SIG-M5 treated with dmso at 0.1 percent for 504 hours (cell line): ENCODE results near the gene SBK1.
"Not testable (repeated sequence)": the region's sequence is repeated elsewhere in the genome, so short reads cannot be mapped to it uniquely, and the experiment has no call there.

Experiments
- DNase-seq: peaks from one replicate; lab custom pipeline; 2025; ENCODE audit not compliant: unreplicated experiment; lab: John Stamatoyannopoulos, UW

The SBK1 gene

DNA sequence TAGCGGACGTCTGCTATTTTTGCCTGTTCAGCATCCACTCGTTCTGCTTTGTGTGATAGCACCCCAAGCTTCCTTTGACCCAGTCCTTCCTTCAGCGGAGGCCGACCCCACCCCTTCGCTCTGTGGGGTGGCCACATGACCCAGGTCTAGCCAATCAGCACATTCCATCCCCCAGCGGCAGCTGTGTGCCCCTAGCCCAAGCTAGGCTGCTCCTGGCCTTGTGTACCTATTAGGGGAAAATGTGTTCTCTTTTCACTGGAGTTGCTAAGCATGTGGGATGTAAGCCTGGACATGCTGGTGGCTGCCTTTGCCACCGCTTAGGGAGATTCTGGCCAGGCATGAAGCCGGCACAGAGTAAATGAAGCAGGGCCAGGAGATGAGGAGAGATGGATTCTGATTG, 37.9 kb downstream of the SBK1 start:
- DNase-seq = not testable (repeated sequence)

DNA sequence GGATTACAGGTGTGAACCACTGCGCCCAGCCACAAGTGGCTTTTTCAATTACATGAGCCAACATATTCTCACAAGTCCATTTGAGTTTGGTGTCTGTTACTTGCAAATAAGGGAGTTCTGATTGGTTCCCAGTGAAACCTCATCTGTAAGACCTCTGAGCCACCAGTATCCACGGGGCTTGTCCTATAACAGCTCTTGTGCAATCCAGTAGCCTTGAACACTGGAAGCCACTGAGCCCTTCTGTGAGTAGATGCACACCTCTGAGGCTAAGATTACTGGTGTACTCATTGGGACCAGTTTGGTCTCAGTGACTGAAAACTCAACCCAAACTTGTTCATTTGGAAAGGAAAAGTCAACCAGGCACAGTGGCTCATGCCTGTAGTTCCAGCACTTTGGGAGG, 38.7 kb downstream of the SBK1 start:
- DNase-seq = not testable (repeated sequence)

DNA sequence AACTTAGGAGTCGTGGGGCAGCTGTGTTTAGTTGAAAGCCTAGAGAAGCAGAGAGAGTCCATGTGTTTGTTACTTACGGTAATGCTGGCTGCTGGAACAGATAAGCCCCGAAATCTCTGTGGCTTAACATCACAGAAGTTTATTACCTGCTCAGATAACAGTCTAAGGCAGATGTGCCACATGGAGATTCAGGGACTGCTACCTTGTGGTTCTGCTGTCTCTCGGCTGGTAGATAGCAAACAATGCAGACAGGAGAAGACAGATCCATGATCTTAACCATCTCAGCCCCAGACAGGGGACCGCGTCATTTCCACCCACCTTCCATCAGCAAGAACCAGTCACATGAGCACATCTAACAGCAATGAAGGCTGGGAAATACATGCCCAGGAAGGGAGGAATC, 40.3 kb downstream of the SBK1 start:
- not testable (repeated sequence) for DNase-seq

DNA sequence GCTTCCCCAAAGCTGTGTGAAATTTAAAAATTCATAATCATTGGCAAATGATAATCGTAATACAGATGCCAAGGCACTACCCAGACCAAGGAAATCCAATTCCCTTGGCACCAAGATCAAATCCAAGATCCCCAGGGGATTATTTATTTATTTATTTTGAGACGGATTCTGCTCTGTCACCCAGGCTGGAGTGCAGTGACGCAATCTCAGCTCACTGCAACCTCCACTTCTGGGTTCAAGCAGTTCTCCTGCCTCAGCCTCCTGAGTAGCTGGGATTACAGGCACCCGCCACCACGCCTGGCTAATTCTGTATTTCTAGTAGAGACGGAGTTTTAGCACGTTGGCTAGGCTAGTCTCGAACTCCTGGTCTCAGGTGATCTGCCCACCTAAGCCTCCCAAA, 43.4 kb downstream of the SBK1 start:
- not testable (repeated sequence) for DNase-seq

DNA sequence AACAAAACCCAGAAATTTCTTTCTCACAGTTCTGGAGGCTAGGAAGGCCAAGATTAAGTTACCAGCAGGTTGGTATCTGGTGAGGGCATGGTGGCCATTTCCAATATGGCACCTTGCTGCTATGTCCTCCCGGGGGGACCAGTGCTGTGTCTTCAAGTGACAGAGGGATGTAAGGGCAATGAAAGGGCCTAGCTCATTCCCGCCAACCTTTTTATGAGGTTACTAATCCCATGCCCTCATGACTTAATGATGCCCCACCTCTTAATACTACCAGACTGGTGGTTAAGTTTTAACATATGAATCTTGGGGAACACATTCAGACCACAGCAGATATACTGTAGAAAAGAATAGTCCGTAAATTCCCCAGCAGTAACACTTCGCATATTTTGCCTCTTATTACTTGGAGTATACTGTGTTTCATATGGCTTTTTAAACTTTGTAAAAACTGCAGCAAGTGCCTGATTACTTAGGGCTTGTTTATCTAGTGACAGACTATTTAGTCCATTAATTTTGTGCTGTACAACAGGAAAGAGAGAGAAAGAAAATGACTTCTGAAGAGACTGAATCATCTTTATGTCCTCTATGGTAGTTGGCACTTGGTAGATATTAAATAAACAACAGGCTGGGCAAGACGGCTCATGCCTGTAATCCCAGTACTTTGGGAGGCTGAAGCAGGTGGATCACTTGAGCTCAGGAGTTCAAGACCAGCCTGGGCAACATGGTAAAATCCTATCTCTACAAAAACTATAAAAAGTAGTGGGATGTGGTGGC, 44.8 kb downstream of the SBK1 start:
- not testable (repeated sequence) for DNase-seq

DNA sequence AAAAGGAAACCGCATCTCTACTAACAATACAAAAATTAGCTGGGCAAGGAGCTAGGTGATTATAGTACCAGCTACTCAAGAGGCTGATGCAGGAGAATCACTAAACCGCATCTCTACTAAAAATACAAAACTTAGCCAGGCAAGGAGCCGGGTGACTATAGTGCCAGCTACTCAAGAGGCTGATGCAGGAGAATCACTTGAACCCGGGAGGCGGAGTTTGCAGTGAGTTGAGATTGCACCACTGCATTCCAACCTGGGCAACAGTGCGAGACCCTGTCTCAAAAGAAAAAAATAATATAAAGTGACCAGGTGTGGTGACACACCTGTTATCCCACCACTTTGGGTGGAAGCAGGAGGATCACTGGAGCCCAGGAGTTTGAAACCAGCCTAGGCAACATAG, 45.9 kb downstream of the SBK1 start:
- not testable (repeated sequence) for DNase-seq

DNA sequence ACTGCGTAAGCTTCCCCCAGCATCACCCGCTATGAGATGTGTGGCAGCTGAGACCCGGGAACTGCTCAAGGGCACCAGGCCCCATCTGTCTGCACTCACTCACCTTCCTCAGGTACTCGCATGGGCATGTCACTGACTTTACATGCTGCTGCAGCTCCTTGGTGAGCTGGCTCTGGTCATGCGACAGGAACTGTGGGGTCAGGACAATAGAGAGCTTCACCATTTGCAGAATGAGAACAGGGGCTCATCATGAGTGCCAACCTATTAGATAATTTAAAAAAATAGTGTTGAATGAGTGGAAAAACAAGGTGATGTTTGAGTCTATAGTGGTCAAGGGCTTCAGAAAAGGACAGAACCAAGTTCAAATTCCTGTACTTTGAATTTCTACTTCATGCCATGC, 70.3 kb downstream of the SBK1 start:
- DNase-seq = not testable (repeated sequence)

DNA sequence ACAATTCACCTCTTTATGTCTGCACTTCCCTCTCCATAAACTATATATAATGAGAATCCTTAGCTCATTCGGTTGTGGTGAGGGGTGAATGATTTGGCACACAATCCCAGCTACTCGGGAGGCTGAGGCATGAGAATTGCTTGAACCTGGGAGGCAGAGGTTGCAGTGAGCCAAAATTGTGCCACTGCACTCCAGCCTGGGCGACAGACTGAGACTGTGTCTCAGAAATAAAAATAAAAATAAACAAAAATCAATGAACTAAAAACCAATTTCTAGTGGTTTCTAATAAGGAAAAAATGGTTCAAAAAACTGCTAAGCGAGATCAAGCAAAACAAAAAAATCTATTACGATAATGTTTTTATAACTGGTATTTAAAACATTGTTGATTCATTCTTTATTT, 71.1 kb downstream of the SBK1 start, which contains the start of gene NPIPB6:
TSS of gene NPIPB6 (minus strand) at position 101 of the 400 bp plus-strand sequence. CDS start 686 bp downstream, outside the sequence.
- not testable (repeated sequence) for DNase-seq

DNA sequence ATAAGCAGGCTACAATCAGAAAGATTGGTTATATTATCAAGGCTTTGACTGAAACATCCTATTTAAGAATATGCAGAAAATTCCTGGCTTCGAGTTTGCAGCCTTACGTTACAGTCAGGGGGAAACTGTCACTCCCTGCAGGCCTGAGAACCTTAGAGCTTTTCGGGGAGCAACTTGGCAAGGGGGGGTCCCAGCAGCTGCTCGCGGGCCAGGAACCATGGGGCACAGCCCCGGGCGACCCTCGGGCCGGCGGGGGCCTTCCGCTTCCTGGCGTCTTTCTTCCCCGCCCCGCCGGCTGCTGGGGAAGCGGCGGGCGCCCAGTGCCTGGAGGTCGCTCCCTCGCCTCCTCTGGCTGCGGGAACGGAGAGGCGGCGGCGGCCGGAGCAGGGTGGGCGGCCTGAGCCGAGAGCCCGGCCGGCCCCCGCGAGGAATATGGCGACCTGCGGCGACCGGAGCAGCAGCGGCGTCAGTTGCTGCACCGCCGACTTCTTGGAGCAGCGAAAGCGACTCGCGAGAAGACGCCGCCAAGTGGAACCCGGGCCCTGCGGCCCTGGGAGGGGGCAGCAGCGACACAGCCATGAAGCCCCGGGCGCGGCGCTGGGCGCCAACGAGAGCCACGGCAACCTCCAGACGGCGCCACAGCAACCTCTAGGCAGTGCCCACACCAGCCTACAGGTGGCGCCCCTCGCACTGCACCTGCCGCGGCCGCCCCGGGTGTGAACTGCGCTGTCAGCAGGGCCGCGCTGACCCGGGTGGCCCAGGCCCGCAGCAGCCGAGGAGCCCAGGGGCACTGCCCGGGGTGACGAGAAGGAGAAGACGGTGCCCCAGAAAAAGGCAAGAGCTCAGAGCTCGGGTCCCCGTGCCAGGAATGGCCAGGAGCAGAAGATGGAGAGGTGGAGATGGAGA, 72.2 kb downstream of the SBK1 start:
- DNase-seq = not testable (repeated sequence)

DNA sequence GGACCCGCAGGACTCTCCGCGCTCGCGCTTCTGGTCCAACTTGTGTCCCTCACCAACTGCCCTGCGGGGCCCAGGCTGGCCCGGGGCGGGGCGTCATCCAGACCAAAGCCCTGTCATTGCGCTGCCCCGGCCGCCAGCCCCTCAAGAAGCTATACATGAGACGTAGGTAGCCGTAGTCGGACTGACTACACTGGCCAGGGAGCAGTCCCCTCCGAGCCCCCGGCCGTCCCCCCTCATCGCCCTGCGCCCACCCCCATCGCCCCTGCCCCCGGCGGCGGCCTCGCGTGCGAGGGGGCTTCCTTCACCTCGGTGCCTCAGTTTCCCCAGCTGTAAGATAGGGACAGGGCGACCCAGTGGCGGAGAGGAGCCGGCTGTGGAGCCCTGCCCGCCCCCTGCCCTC, 75.6 kb downstream of the SBK1 start:
- not testable (repeated sequence) for DNase-seq
